NCI-H82 (cell line): Measurements from ENCODE around the gene KRTAP12-2.

Source experiments
- DNase-seq: peaks from one replicate; lab custom pipeline; 2025; lab: John Stamatoyannopoulos, UW

The KRTAP12-2 gene

DNA sequence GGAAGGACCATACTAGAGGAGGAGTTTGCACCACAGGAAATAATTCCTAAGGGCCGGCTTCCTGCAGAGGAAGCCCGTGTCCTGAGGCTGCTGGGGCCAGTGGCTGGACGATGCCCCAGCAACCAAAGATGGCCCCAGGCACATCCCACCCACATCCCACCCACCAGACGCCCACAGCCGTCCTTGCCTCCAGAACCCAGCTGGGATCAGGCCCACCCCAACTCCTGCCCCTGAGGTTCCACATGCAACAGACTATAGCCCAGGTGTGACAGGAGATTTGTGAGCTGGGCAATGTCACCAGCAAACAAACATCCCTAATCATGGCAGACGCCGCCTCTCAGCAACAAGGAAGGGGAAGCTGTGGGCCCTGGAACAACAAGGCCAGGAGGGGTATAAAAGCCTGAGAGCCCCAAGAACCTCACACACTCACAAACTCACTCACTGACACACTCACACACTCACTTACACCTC is 40.0 kb downstream of the KRTAP12-2 start, which contains the start of gene KRTAP10-9:
Gene KRTAP10-9, plus strand, starts transcription at position 421 of the 471 bp plus-strand sequence. CDS start 79 bp downstream, outside the sequence.
- no peak for DNase-seq

DNA sequence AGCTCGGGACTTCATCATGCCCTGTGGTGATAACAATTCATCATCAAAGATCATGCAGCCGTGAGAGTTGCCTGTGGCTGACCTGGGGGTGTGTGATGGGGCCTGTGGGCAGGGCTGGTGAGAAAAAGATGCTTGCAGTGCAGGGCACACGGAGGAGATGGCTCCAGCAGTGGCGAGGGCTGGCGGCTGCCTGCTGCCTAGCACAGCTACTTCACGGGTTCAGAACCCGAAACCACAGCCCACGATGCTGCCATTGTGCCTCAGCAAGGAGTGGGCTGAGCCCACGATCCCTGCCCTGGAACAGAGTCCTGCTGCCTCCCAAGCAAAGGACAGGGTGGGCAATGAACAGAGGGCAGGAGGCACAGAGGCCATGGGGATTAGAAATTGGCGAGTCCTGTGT is 40.5 kb downstream of the KRTAP12-2 start:
- no peak for DNase-seq

- DNase-seq = no peak
Measured at GRCh38 chr21:44625756-44626155, 41.0 kb downstream of the KRTAP12-2 start.

GRCh38 chr21:44623575-44623974 is 43.2 kb downstream of the KRTAP12-2 start:
- no peak for DNase-seq

GRCh38 chr21:44619886-44620285 is 46.8 kb downstream of the KRTAP12-2 start:
- no peak for DNase-seq

DNA sequence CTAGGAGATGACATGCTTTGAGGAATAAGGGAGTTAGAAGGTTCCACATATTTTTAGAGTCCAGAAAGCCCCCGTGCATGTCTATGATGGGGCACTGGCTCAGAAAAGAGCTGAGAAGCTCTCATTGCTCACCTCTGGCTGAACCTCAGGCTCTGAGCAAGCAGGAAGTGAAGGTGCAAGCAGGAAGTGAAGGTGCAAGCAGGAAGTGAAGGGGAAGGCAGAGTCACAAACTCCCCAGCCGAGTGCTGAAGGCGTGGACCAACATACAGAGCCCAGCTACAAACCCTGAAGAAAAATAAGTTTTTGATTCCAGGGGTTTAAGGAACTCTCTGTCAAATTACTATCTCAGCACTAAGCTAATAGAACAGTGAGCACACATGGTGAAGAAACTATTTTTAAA is 47.8 kb downstream of the KRTAP12-2 start:
- no peak for DNase-seq

DNA sequence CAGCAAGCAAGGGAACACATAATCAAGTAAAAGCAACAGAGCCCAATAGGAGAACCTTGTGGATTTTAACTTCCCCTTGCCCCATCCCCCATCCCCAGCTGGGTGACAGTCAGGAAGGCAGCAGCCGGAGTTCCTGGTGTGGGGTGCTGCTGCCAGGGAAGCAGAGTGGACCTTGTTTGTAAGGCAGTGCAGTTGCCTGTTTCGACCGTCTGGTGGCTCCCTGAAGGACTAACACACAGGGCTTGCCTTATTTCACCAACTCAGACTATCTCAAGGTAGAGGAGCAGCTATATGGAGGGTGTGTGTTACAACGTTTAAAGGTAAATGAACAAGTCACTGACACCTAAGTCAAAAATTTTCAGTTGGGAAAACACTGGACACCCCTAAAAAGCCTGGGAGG is 48.2 kb downstream of the KRTAP12-2 start:
- DNase-seq = no peak

DNA sequence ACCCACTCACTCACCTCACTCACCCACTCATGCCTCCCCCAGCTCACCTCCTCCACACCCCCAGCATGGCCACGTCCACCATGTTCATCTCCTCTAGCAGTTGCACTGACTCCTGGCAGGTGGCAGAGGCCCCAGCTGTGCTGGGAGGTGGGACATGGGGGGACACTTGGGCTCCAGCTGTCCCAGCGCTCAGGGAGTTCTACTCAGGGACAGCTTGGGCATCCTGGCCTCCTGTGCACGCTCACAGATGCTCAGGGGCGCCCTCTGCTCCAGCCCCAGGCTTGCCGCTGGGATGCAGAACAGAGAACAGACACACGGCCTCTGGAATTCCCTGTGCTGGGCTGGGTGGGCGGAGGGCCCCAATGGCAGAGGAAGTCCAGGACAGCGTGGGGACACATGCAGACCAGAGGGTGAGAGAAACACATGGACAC is 49.6 kb downstream of the KRTAP12-2 start:
- no peak for DNase-seq

DNA sequence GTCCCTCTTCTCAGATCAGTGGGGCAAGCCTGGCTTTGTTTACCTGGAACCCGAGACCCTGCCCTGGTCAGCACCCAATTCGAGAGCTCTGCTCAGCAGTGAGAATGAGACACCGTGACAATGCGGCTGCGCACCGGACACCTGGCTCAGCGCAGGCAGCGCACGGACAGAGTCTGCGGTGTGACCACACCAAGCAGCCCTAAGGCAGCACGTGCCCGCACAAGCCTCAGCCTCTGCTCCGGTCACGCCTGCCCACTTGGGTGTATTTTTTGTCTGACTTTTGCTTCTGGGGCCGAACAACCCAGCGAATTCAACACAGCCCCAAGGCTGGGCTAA is 50.2 kb downstream of the KRTAP12-2 start:
- no peak for DNase-seq
